Mucosa of descending colon (tissue), 3 donors: ENCODE results near the gene AZU1. TPM values are rescaled to one million over a fixed set of nuclear protein-coding genes. Genes with fewer than 3 reads are reported as not detected.
"Not testable (repeated sequence)": the region's sequence is repeated elsewhere in the genome, so short reads cannot be mapped to it uniquely, and the experiment has no call there.

Experiments used
- ATAC-seq: fragments of 200-7000 bp; cut with Tn5 transposase; one replicate; pipeline ENCODE4 v1.9.1; 2020; ENCODE audit warnings: mild to moderate bottlenecking, moderate library complexity
- DNase-seq, 3 donors: peaks; one replicate each; pipeline ENCODE4 v3.0.0-alpha.2; 2020
- H3K36me3 ChIP-seq: fragments of 200-600 bp; one replicate; pipeline ENCODE4 v1.8.0; 2021; ENCODE audit warnings: low read depth, mild to moderate bottlenecking
- H3K4me1 ChIP-seq: fragments of 200-600 bp; one replicate; pipeline ENCODE4 v1.8.0; 2021; ENCODE audit warnings: low read depth, mild to moderate bottlenecking
- H3K4me3 ChIP-seq: fragments of 200-600 bp; one replicate; pipeline ENCODE4 v1.8.0; 2021; ENCODE audit warnings: mild to moderate bottlenecking
- H3K9me3 ChIP-seq: fragments of 200-600 bp; one replicate; pipeline ENCODE4 v1.8.0; 2021; ENCODE audit warnings: mild to moderate bottlenecking
- CTCF ChIP-seq: fragments of 200-600 bp; IDR thresholded peaks from one replicate; pipeline ENCODE4 v1.8.0; 2022; ENCODE audit warnings: antibody characterized with exemption, mild to moderate bottlenecking
- intact Hi-C, 2 donors: fragments of 100-400 bp; cut with DNase I in 1 of 2; cut with micrococcal nuclease in 1 of 2; formaldehyde crosslinking; loops; one replicate each; pipeline versions ENCODE4 v1.11.0 to v1.11.1; 2022; cut with DNase I, micrococcal nuclease
- total RNA-seq, 3 donors: library from RNA; stranded (reverse); fragmentation: NEBNext Ultra II Directional in 2 of 3; extraction: Animal tissue kit (Norgen Biotek cat#: 25700) in 2 of 3; gene quantifications; one replicate each; pipeline versions ENCODE4 v1.2.1 to v1.2.4, GENCODE V29; 2021 to 2023
- donor health status: DM: no; HTN: no; CAD: no; lungs with moderate emphysema.
- donor health status: DM: no; HTN: no; CAD: no.
- donor health status: DM: no; HTN: yes; CAD: no.

The AZU1 gene
- total RNA-seq, 3 donors from 2014 or later = 0.25 TPM; not detected in 2

- intact Hi-C loops = no loop called here
- TF ChIP-seq CTCF = no peak
- DNase-seq = no peak
- ATAC-seq = no peak
- H3K4me3 ChIP-seq = no peak within 1 kb of the TSS
- peaks cover 9% of the 10 kb centered on the region for H3K4me1 ChIP-seq
- H3K9me3 ChIP-seq = no peaks in the 10 kb centered on the region
- H3K36me3 ChIP-seq = no peaks in the 10 kb centered on the region
Observed at GRCh38 chr19:840519-841206, 13.0 kb downstream of the AZU1 start, which contains the start of gene PRTN3. PRTN3 (plus strand) TSS chr19:840999; CDS start chr19:841009, 10 bp downstream.

GRCh38 chr19:842802-843179, 15.2 kb downstream of the AZU1 start:
- H3K9me3 ChIP-seq, H3K4me1 ChIP-seq, ATAC-seq, H3K4me3 ChIP-seq, DNase-seq, H3K36me3 ChIP-seq, intact Hi-C loops: not testable (repeated sequence)

- intact Hi-C loops = no loop called here
- peak in 1 of 3 donors; percentile 53 for DNase-seq
- TF ChIP-seq CTCF = no peak
- no peaks in the 10 kb centered on the region for H3K9me3 ChIP-seq
- no peak overlapping the region for H3K4me3 ChIP-seq
- peaks cover 9% of the 10 kb centered on the region for H3K4me1 ChIP-seq
- no peaks in the 10 kb centered on the region for H3K36me3 ChIP-seq
- peak; percentile 73 for ATAC-seq
Observed at GRCh38 chr19:843180-843835, 15.7 kb downstream of the AZU1 start.

- Histone ChIP-seq H3K9me3 (no peaks in the 10 kb centered on the region), H3K4me3 (no peak overlapping the region), H3K4me1 (peaks cover 9% of the 10 kb centered on the region), H3K36me3 (no peaks in the 10 kb centered on the region)
- TF ChIP-seq CTCF = no peak
- DNase-seq = peak in 1 of 3 donors; percentile 40
- intact Hi-C loops = no loop called here
- ATAC-seq = peak; percentile 47
Observed at GRCh38 chr19:843836-844545, 16.4 kb downstream of the AZU1 start.

- no peak for TF ChIP-seq CTCF
- DNase-seq (no peak), ATAC-seq (peak; percentile 6)
- intact Hi-C loops = no loop called here
- no peaks in the 10 kb centered on the region for H3K36me3 ChIP-seq
- H3K4me3 ChIP-seq = no peak overlapping the region
- no peaks in the 10 kb centered on the region for H3K9me3 ChIP-seq
- peaks cover 9% of the 10 kb centered on the region for H3K4me1 ChIP-seq
Observed at GRCh38 chr19:844546-844971, 16.9 kb downstream of the AZU1 start.
